NOMO-1 treated with dmso at 0.1 percent for 144 hours (cell line): Measurements from ENCODE around the gene MRGPRD.
"Not testable (repeated sequence)": the region's sequence is repeated elsewhere in the genome, so short reads cannot be mapped to it uniquely, and the experiment has no call there.

Source experiments
- DNase-seq: peaks from one replicate; lab custom pipeline; 2025; ENCODE audit not compliant: unreplicated experiment; lab: John Stamatoyannopoulos, UW

The MRGPRD gene

GRCh38 chr11:69005631-69006368 lies 25.0 kb upstream of the MRGPRD start:
- DNase-seq: no peak

- DNase-seq: no peak
These were observed 24.4 kb upstream of the MRGPRD start for GRCh38 chr11:69005183-69005630.

- DNase-seq: no peak
These were observed 23.8 kb upstream of the MRGPRD start for GRCh38 chr11:69004411-69005182.

GRCh38 chr11:69003866-69004367 lies 23.1 kb upstream of the MRGPRD start:
- DNase-seq: no peak

GRCh38 chr11:69003301-69003865 lies 22.6 kb upstream of the MRGPRD start:
- no peak for DNase-seq

- DNase-seq: no peak
These were observed 21.9 kb upstream of the MRGPRD start for GRCh38 chr11:69002570-69003231.

- no peak for DNase-seq
These were observed 21.4 kb upstream of the MRGPRD start for GRCh38 chr11:69002110-69002569.

GRCh38 chr11:69001243-69002081 lies 20.7 kb upstream of the MRGPRD start:
- DNase-seq: no peak

- DNase-seq: no peak
These were observed 20.1 kb upstream of the MRGPRD start for GRCh38 chr11:69000831-69001242.

- DNase-seq: no peak
These were observed 19.6 kb upstream of the MRGPRD start for GRCh38 chr11:69000391-69000790.

- not testable (repeated sequence) for DNase-seq
These were observed 19.1 kb upstream of the MRGPRD start for GRCh38 chr11:68999748-69000355.

- no peak for DNase-seq
These were observed 18.4 kb upstream of the MRGPRD start for GRCh38 chr11:68999093-68999747.

GRCh38 chr11:68998390-68998911 lies 17.7 kb upstream of the MRGPRD start:
- DNase-seq: no peak

GRCh38 chr11:68997995-68998348 lies 17.2 kb upstream of the MRGPRD start:
- no peak for DNase-seq

GRCh38 chr11:68997124-68997994 lies 16.6 kb upstream of the MRGPRD start:
- DNase-seq: no peak

- no peak for DNase-seq
These were observed 15.8 kb upstream of the MRGPRD start for GRCh38 chr11:68996376-68997123.

- no peak for DNase-seq
These were observed 14.1 kb upstream of the MRGPRD start for GRCh38 chr11:68994894-68995285.
